Measurements from ENCODE around the gene TRIM64.
"Not testable (repeated sequence)": the region's sequence is repeated elsewhere in the genome, so short reads cannot be mapped to it uniquely, and the experiment has no call there.

- not testable (repeated sequence) for TF ChIP-seq EZH2 (IDR thresholded peaks at IDR 0.05; ENCODE audit: borderline replicate concordance, insufficient read depth, low read depth, low read length, poor library complexity, severe bottlenecking)
- TF ChIP-seq, protein P1, sequence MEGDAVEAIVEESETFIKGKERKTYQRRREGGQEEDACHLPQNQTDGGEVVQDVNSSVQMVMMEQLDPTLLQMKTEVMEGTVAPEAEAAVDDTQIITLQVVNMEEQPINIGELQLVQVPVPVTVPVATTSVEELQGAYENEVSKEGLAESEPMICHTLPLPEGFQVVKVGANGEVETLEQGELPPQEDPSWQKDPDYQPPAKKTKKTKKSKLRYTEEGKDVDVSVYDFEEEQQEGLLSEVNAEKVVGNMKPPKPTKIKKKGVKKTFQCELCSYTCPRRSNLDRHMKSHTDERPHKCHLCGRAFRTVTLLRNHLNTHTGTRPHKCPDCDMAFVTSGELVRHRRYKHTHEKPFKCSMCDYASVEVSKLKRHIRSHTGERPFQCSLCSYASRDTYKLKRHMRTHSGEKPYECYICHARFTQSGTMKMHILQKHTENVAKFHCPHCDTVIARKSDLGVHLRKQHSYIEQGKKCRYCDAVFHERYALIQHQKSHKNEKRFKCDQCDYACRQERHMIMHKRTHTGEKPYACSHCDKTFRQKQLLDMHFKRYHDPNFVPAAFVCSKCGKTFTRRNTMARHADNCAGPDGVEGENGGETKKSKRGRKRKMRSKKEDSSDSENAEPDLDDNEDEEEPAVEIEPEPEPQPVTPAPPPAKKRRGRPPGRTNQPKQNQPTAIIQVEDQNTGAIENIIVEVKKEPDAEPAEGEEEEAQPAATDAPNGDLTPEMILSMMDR (IDR thresholded peaks at IDR 0.05), result not testable (repeated sequence)
Measured at GRCh38 chr11:89923764-89924163, 42.1 kb upstream of the TRIM64 start, which contains the start of gene TRIM49D2.
